SKM-1 treated with dmso at 0.1 percent for 144 hours (cell line): Measurements from ENCODE around the gene FHL3.
"Not testable (repeated sequence)": the region's sequence is repeated elsewhere in the genome, so short reads cannot be mapped to it uniquely, and the experiment has no call there.

ENCODE experiments used
- DNase-seq: peaks from one replicate; lab custom pipeline; 2025; ENCODE audit not compliant: unreplicated experiment; lab: John Stamatoyannopoulos, UW

Gene FHL3

GRCh38 chr1:37995751-37996345, 9.5 kb downstream of the FHL3 start:
- DNase-seq: no peak

- no peak for DNase-seq
Measured at GRCh38 chr1:37994886-37995566, 10.3 kb downstream of the FHL3 start.

- DNase-seq: peak; percentile 34
Measured at GRCh38 chr1:37989361-37989930, 15.9 kb downstream of the FHL3 start.

- no peak for DNase-seq
Measured at GRCh38 chr1:37987679-37988078, 17.6 kb downstream of the FHL3 start.

GRCh38 chr1:37983546-37983945, 21.8 kb downstream of the FHL3 start:
- DNase-seq: no peak

GRCh38 chr1:37978541-37978940, 26.8 kb downstream of the FHL3 start:
- DNase-seq: no peak

- peak; percentile 30 for DNase-seq
Measured at GRCh38 chr1:37975083-37975482, 30.2 kb downstream of the FHL3 start.

- DNase-seq: no peak
Measured at GRCh38 chr1:37974567-37974966, 30.7 kb downstream of the FHL3 start.

- DNase-seq: not testable (repeated sequence)
Measured at GRCh38 chr1:37973684-37974083, 31.6 kb downstream of the FHL3 start.

- DNase-seq: no peak
Measured at GRCh38 chr1:37965301-37965700, 40.0 kb downstream of the FHL3 start.

- not testable (repeated sequence) for DNase-seq
Measured at GRCh38 chr1:37964106-37964505, 41.2 kb downstream of the FHL3 start.

- DNase-seq: no peak
Measured at GRCh38 chr1:37958690-37959089, 46.6 kb downstream of the FHL3 start.

- no peak for DNase-seq
Measured at GRCh38 chr1:37955685-37956084, 49.6 kb downstream of the FHL3 start.

GRCh38 chr1:37954316-37954971, 50.9 kb downstream of the FHL3 start:
- no peak for DNase-seq

- no peak for DNase-seq
Measured at GRCh38 chr1:37952738-37953137, 52.6 kb downstream of the FHL3 start.

GRCh38 chr1:37951783-37952624, 53.3 kb downstream of the FHL3 start:
- DNase-seq: no peak

- no peak for DNase-seq
Measured at GRCh38 chr1:37951041-37951782, 54.1 kb downstream of the FHL3 start.

- no peak for DNase-seq
Measured at GRCh38 chr1:37949524-37950152, 55.7 kb downstream of the FHL3 start.

GRCh38 chr1:37948841-37949240, 56.5 kb downstream of the FHL3 start:
- DNase-seq: no peak

- DNase-seq: no peak
Measured at GRCh38 chr1:37948166-37948565, 57.1 kb downstream of the FHL3 start.
